Left lung (tissue), 10 donors: ENCODE results near the gene C1QL1. TPM values are rescaled to one million over a fixed set of nuclear protein-coding genes. Genes with fewer than 3 reads are reported as not detected.

Source experiments
- ATAC-seq: fragments of 200-7000 bp; cut with Tn5 transposase; one replicate; pipeline ENCODE4 v1.9.1; 2020; ENCODE audit warnings: moderate library complexity
- DNase-seq, 4 donors: peaks; one replicate each; pipeline ENCODE4 v3.0.0-alpha.2; 2013 to 2020
- H3K27ac ChIP-seq, 2 donors: fragments of 200-600 bp; sonication (generic) in 1 of 2; one replicate each; pipeline versions ENCODE4 v1.5.0 to v1.8.0; 2020 to 2021
- H3K27me3 ChIP-seq, 2 donors: fragments of 200-600 bp; sonication (generic) in 1 of 2; one replicate each; pipeline versions ENCODE4 v1.5.0 to v1.8.0; 2020 to 2021
- H3K36me3 ChIP-seq, 2 donors: fragments of 200-600 bp; sonication (generic) in 1 of 2; one replicate each; pipeline versions ENCODE4 v1.5.0 to v1.8.0; 2020 to 2021
- H3K4me1 ChIP-seq, 2 donors: fragments of 200-600 bp; one replicate each; pipeline ENCODE4 v1.8.0; 2021
- H3K4me3 ChIP-seq, 2 donors: fragments of 200-600 bp; sonication (generic) in 1 of 2; one replicate each; pipeline versions ENCODE4 v1.5.0 to v1.8.0; 2020 to 2021; ENCODE audit warnings: mild to moderate bottlenecking in 1 of 2
- H3K9me3 ChIP-seq, 2 donors: fragments of 200-600 bp; sonication (generic) in 1 of 2; one replicate each; pipeline versions ENCODE4 v1.5.0 to v1.8.0; 2020 to 2021
- CTCF ChIP-seq, 2 donors: fragments of 200-600 bp; sonication (generic) in 1 of 2; IDR thresholded peaks; one replicate each; pipeline versions ENCODE4 v1.5.0 to v1.8.0; 2021; ENCODE audit warnings: antibody characterized with exemption in 2 of 2
- intact Hi-C, 2 donors: fragments of 100-400 bp; cut with DNase I; formaldehyde crosslinking; loops; one replicate each; pipeline versions ENCODE4 v1.11.2 to v1.14.2; 2022
- polyA plus RNA-seq, 6 donors: library from polyadenylated mRNA; unstranded; fragments of 120-200 nt; gene quantifications; one replicate each; pipeline ENCODE4 v1.2.1, GENCODE V29; 2013; ENCODE audit not compliant: insufficient read length in 6 of 6
- total RNA-seq, 2 donors: library from RNA; stranded (reverse); fragmentation: NEBNext Ultra II Directional; extraction: Animal tissue kit (Norgen Biotek cat#: 25700); gene quantifications; one replicate each; pipeline ENCODE4 v1.2.1, GENCODE V29; 2021
- donor health status: DM: no; HTN: yes; CAD: no.
- donor health status: DM: no; HTN: no; CAD: no.

The C1QL1 gene
- total and polyA plus RNA-seq, 8 donors, result 0.70 to 2.9 (median 2.2) TPM; not detected in 1

DNA sequence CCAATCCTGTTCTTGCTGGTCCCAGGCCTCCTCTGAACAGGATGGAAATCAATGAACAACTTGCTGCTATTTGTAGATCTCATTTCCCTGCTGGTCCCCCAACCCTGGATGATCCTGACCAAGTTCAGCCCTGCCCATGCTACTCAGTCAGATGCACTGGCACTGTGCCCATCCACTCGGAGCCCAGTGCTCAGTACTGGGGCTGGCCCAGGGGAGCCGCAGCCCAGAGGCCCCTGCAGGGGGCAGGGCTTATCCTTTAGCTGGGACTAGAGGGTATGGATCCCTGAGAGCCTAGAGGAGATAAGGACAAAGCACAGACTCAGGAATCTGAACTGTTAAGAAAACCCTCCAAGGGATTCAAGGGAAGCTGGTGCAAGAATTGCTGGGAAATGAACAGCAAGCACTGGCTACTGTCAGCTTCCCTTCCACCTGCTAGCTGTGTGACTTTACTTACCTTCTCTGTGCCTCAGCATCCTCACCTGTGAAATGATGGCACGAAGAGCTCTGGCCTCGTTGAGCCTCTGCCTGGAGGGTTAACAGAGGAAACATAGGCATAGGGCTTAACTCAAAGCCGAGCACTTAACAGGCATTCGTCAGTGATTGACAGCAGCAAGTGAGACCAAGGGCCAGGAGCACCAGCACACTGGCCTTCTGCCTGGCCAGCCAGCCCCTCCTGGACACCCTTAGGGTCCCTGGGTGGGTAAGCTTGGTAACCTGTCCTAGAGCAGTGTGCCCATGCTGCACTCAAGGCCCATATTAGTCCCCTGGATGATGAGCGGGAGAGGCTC lies 29.8 kb upstream of the C1QL1 start:
- DNase-seq (peak in 1 of 4 donors; percentile 53), ATAC-seq (no peak)
- intact Hi-C loops, result no loop called here
- no peak for TF ChIP-seq CTCF (IDR thresholded peaks at IDR 0.05)
- H3K27me3 ChIP-seq, result peaks cover 0 to 24% of the 10 kb centered on the region in 2 donors
- H3K4me3 ChIP-seq, result no peak overlapping the region
- peaks cover 0 to 5% of the 10 kb centered on the region in 2 donors for H3K9me3 ChIP-seq
- no peak overlapping the region for H3K27ac ChIP-seq
- H3K36me3 ChIP-seq, result no peaks in the 10 kb centered on the region
- H3K4me1 ChIP-seq, result no peaks in the 10 kb centered on the region

DNA sequence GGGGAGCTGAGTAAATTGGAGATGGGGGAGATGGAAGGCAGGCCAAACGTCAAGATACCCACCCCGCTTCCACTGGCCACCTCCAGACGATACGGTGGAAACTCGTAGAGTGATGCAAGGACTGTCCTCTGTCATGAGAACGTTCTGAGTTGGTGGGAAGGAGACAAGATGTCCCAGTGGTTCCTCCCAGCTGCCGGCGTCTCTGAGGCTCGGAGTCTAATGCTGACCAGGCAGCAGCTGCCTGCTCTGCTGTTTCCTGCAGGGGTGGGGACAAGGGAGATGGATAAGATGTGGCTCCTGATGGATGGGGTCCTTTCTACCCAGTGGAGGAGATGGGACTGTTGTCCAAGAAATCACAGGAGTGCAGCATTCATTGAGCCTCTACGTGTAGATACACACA lies 28.2 kb upstream of the C1QL1 start:
- intact Hi-C loops, result no loop called here
- Histone ChIP-seq H3K36me3 (no peaks in the 10 kb centered on the region), H3K4me1 (no peaks in the 10 kb centered on the region), H3K9me3 (peaks cover 0 to 5% of the 10 kb centered on the region in 2 donors), H3K27ac (no peak overlapping the region), H3K27me3 (peaks cover 0 to 24% of the 10 kb centered on the region in 2 donors), H3K4me3 (no peak overlapping the region)
- no peak for TF ChIP-seq CTCF (IDR thresholded peaks at IDR 0.05)
- ATAC-seq (no peak), DNase-seq (no peak)

DNA sequence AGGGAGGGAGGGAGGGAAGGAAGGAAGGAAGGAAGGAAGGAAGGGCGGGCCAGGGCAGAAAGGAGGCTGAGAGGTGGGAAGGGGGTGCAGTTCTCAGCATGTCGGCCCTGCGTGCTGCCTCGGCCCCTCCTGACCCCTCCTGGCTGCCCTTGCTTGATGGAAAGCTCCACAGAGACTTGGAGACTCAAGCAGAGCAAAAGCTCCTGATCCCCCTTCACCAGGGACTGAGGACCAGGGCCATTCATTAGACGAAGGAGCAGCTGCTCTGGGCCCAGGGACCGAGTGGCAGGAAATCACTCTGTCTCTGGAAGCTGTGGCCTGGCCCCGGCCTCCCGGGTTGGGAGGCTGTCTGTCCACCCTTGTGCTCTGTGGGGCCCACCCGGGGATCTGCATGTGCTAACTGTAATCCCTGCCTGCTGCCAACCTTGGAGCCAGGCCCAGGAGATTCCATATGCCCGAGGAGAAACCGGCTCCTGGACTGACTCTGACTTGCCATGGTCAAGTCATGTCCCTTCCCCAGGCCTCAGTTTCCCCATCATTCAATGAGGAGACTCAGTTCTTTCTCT lies 27.4 kb upstream of the C1QL1 start:
- Histone ChIP-seq H3K4me1 (no peaks in the 10 kb centered on the region), H3K27me3 (peaks cover 0 to 24% of the 10 kb centered on the region in 2 donors), H3K27ac (no peak overlapping the region), H3K9me3 (peaks cover 0 to 5% of the 10 kb centered on the region in 2 donors), H3K36me3 (no peaks in the 10 kb centered on the region), H3K4me3 (no peak overlapping the region)
- no peak for TF ChIP-seq CTCF (IDR thresholded peaks at IDR 0.05)
- DNase-seq (no peak), ATAC-seq (no peak)
- intact Hi-C loops, result no loop called here

- H3K9me3 ChIP-seq, result no peaks in the 10 kb centered on the region
- no peaks in the 10 kb centered on the region for H3K36me3 ChIP-seq
- ATAC-seq (no peak), DNase-seq (no peak)
- H3K4me1 ChIP-seq, result no peaks in the 10 kb centered on the region
- peaks cover under 1 to 42% of the 10 kb centered on the region in 2 donors for H3K27me3 ChIP-seq
- no peak for TF ChIP-seq CTCF (IDR thresholded peaks at IDR 0.05)
- no peak overlapping the region for H3K27ac ChIP-seq
- no peak overlapping the region for H3K4me3 ChIP-seq
- intact Hi-C loops, result no loop called here
Observed at GRCh38 chr17:44992242-44992939, 24.3 kb upstream of the C1QL1 start.

DNA sequence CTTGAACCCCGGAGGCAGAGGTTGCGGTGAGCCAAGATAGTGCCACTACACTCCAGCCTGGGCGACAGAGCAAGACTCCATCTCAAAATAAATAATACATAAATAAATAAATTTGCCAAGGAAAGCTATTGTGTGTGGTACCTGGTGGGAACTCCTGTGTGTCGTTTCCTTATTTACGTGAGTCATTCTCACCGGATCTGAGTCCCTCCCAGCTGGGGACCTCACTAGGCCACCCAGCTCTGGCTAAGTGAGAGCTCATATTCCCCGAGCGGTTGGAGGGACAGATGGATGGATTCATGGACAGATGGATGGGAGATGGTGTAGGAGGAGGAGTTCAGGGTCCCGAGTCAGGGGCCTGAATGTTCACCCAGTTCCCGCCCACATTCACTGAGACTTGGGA lies 22.9 kb upstream of the C1QL1 start:
- intact Hi-C loops, result no loop called here
- no peaks in the 10 kb centered on the region for H3K9me3 ChIP-seq
- no peak overlapping the region for H3K4me3 ChIP-seq
- no peaks in the 10 kb centered on the region for H3K36me3 ChIP-seq
- no peak for TF ChIP-seq CTCF (IDR thresholded peaks at IDR 0.05)
- DNase-seq (no peak), ATAC-seq (no peak)
- H3K27ac ChIP-seq, result no peak overlapping the region
- H3K27me3 ChIP-seq, result peaks cover 14 to 51% of the 10 kb centered on the region in 2 donors
- H3K4me1 ChIP-seq, result no peaks in the 10 kb centered on the region
